ENCODE data around the gene HNRNPM. TPM values are rescaled to one million over a fixed set of nuclear protein-coding genes. Genes with fewer than 3 reads are reported as not detected.

HNRNPM gene
- polyA plus RNA-seq, 1 experiment, result 81.6 TPM

- DNase-seq (ENCODE audit: low read depth), result no peak
- H3K36me3 ChIP-seq (ENCODE audit: control insufficient read depth, insufficient read depth, low read length), result peaks cover 13% of the 10 kb centered on the region
- TF ChIP-seq CTCF (IDR thresholded peaks at IDR 0.05; ENCODE audit: insufficient read depth, low read depth, low read length), result no peak
- POLR2A ChIA-PET, result interaction anchor here (0.6 kb wide), 1 partner anchor 133 kb away, joined by 3 read pairs; no protein-coding TSS in a partner anchor
- no peaks in the 10 kb centered on the region for H3K27me3 ChIP-seq (ENCODE audit: control insufficient read depth, insufficient read depth, low read length)
- CTCF ChIA-PET, result interaction anchor here (0.9 to 2.6 kb wide), 6 partner anchors 23 to 181 kb away, joined by 3 to 38 read pairs (median 6); partner anchors contain the start of gene ANGPTL4
- H3K4me3 ChIP-seq (ENCODE audit: low read depth, low read length), result no peak overlapping the region
These were observed 46.9 kb upstream of the HNRNPM start for GRCh38 chr19:8397746-8398310.

- DNase-seq (ENCODE audit: low read depth), result no peak
- ChIA-PET CTCF (interaction anchor here (0.7 to 2.6 kb wide), 8 partner anchors 15 to 181 kb away, joined by 3 to 38 read pairs (median 4); partner anchors contain the start of genes ANGPTL4 and MARCHF2), POLR2A (no interaction called here)
- Histone ChIP-seq H3K27me3 (ENCODE audit: control insufficient read depth, insufficient read depth, low read length) (no peaks in the 10 kb centered on the region), H3K36me3 (ENCODE audit: control insufficient read depth, insufficient read depth, low read length) (peaks cover 17% of the 10 kb centered on the region), H3K4me3 (ENCODE audit: low read depth, low read length) (no peak overlapping the region)
- no peak for TF ChIP-seq CTCF (IDR thresholded peaks at IDR 0.05; ENCODE audit: insufficient read depth, low read depth, low read length)
These were observed 46.4 kb upstream of the HNRNPM start for GRCh38 chr19:8398311-8398771.

DNA sequence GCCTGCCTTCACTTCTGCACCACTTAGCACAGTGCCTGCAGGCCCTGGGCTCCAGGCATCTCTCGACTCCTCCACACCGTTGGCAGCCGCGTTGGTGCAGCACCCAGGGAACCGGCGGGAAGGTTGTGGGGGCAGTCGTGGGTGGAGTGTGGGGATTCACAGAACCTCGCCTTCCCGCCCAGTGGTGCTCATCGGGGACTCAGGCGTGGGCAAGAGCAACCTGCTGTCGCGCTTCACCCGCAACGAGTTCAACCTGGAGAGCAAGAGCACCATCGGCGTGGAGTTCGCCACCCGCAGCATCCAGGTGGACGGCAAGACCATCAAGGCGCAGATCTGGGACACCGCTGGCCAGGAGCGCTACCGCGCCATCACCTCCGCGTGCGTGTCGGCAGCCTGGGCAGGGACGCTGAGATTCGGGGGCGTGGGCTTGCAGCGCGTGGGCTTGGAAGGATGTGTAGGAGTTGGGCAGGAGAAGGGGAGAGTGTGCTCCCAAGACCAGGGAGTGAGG lies 45.0 kb upstream of the HNRNPM start:
- no peak overlapping the region for H3K4me3 ChIP-seq (ENCODE audit: low read depth, low read length)
- no peaks in the 10 kb centered on the region for H3K27me3 ChIP-seq (ENCODE audit: control insufficient read depth, insufficient read depth, low read length)
- CTCF ChIA-PET, result interaction anchor here (0.6 kb wide), 1 partner anchor 27 kb away, joined by 3 read pairs; no protein-coding TSS in a partner anchor
- POLR2A ChIA-PET, result no interaction called here
- H3K36me3 ChIP-seq (ENCODE audit: control insufficient read depth, insufficient read depth, low read length), result peaks cover 20% of the 10 kb centered on the region
- no peak for DNase-seq (ENCODE audit: low read depth)
- TF ChIP-seq CTCF (IDR thresholded peaks at IDR 0.05; ENCODE audit: insufficient read depth, low read depth, low read length), result no peak

GRCh38 chr19:8401981-8402411 lies 42.8 kb upstream of the HNRNPM start:
- DNase-seq (ENCODE audit: low read depth), result no peak
- no peak for TF ChIP-seq CTCF (IDR thresholded peaks at IDR 0.05; ENCODE audit: insufficient read depth, low read depth, low read length)
- H3K36me3 ChIP-seq (ENCODE audit: control insufficient read depth, insufficient read depth, low read length), result peaks cover 23% of the 10 kb centered on the region
- ChIA-PET POLR2A (no interaction called here), CTCF (no interaction called here)
- no peaks in the 10 kb centered on the region for H3K27me3 ChIP-seq (ENCODE audit: control insufficient read depth, insufficient read depth, low read length)
- H3K4me3 ChIP-seq (ENCODE audit: low read depth, low read length), result no peak overlapping the region

DNA sequence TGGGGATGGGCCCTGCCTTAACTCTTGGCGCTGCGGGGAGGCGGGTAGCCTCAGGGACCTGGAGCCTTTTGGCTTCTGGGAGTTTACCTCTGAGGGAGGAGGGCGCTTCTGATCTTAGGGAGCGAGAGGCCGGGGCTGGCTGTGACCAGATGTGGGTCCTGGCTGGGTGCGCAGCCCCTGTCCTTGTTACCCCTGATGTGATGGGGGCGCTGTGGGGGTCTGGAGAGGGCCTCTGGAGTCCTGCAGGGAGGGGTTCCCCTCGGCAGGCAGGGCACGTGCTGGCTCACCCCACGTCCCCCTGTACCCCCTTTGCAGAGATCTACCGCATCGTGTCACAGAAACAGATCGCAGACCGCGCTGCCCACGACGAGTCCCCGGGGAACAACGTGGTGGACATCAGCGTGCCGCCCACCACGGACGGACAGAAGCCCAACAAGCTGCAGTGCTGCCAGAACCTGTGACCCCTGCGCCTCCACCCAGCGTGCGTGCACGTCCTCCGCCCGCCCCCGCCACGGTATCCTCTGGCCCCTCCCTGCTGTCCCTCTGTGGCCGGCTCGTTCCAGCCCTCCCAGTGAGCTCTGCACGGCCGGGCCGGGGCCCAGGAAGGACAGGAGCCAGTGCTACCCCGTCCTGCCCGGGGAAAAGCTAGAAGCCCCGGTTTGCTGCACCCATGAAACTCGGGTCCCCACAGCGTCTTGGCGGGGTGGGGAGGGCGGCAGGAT lies 41.5 kb upstream of the HNRNPM start:
- CTCF ChIA-PET, result interaction anchor here (1.1 kb wide), 1 partner anchor 50 kb away, joined by 4 read pairs; no protein-coding TSS in a partner anchor
- TF ChIP-seq CTCF (IDR thresholded peaks at IDR 0.05; ENCODE audit: insufficient read depth, low read depth, low read length), result no peak
- DNase-seq (ENCODE audit: low read depth), result no peak
- Histone ChIP-seq H3K36me3 (ENCODE audit: control insufficient read depth, insufficient read depth, low read length) (peaks cover 23% of the 10 kb centered on the region), H3K4me3 (ENCODE audit: low read depth, low read length) (no peak overlapping the region), H3K27me3 (ENCODE audit: control insufficient read depth, insufficient read depth, low read length) (no peaks in the 10 kb centered on the region)
- POLR2A ChIA-PET, result no interaction called here

Data from BJ (cell line).